Testis (tissue), 2 donors: ENCODE results near the gene C4orf54.

ENCODE experiments used
- CTCF ChIP-seq, 3 experiments: fragments of 450-650 bp in 2 of 3; fragments of 200-600 bp in 1 of 3; sonication (generic) in 1 of 3; IDR thresholded peaks; one replicate each; pipeline ENCODE4 v1.5.1; 2016 to 2019; ENCODE audit warnings: antibody characterized with exemption in 3 of 3, mild to moderate bottlenecking in 2 of 3, moderate library complexity in 1 of 3
- POLR2A ChIP-seq: fragments of 450-650 bp; IDR thresholded peaks from one replicate; pipeline ENCODE4 v1.6.1; 2017; ENCODE audit warnings: antibody characterized with exemption, mild to moderate bottlenecking, moderate library complexity

- TF ChIP-seq CTCF (IDR thresholded peaks at IDR 0.05) (no peak), POLR2A (no peak)
Measured at GRCh38 chr4:99645638-99646037, 12.0 kb downstream of the C4orf54 start.
